ENCODE data around the gene SLC16A10. TPM values are rescaled to one million over a fixed set of nuclear protein-coding genes. Genes with fewer than 3 reads are reported as not detected.

The SLC16A10 gene
- total RNA-seq, 6 donors from 2014 or later: 8.7 to 94.4 (median 18.9) TPM

- Histone ChIP-seq H3K27me3 (no peaks in the 10 kb centered on the region), H3K4me1 (no peaks in the 10 kb centered on the region), H3K4me3 (no peak overlapping the region), H3K27ac (no peak overlapping the region), H3K36me3 (peaks cover 21 to 64% (median 36%) of the 10 kb centered on the region in 4 donors), H3K9me3 (peaks cover 16 to 23% (median 20%) of the 10 kb centered on the region in 4 donors)
- ATAC-seq (ENCODE audit: low FRiP score in 2 of 2): no peak
- DNase-seq: no peak
- 97 to 98% methylated on average over 3 of the region's 3 CpGs for WGBS, 2 donors
- TF ChIP-seq CTCF (IDR thresholded peaks at IDR 0.05) (no peak), POLR2A (IDR thresholded peaks at IDR 0.05) (no peak), EP300 (IDR thresholded peaks at IDR 0.05) (no peak)
Observed at GRCh38 chr6:111274593-111275217, 187.4 kb downstream of the SLC16A10 start.

- Histone ChIP-seq H3K36me3 (peaks cover 21 to 66% (median 33%) of the 10 kb centered on the region in 4 donors), H3K4me3 (no peak overlapping the region), H3K4me1 (no peaks in the 10 kb centered on the region), H3K27me3 (no peaks in the 10 kb centered on the region), H3K27ac (no peak overlapping the region), H3K9me3 (peaks cover 16 to 23% (median 20%) of the 10 kb centered on the region in 4 donors)
- ATAC-seq (ENCODE audit: low FRiP score in 2 of 2) (no peak), DNase-seq (no peak)
- WGBS, 2 donors: 92 to 100% methylated on average over 2 of the region's 2 CpGs
- TF ChIP-seq EP300 (IDR thresholded peaks at IDR 0.05): no peak
- TF ChIP-seq POLR2AphosphoS5 (IDR thresholded peaks at IDR 0.05): no peak
- TF ChIP-seq POLR2A (IDR thresholded peaks at IDR 0.05): no peak
Observed at GRCh38 chr6:111276335-111276734, 189.0 kb downstream of the SLC16A10 start.

GRCh38 chr6:111276736-111277135 is 189.4 kb downstream of the SLC16A10 start:
- peaks cover 16 to 23% (median 20%) of the 10 kb centered on the region in 4 donors for H3K9me3 ChIP-seq
- ATAC-seq (ENCODE audit: low FRiP score in 2 of 2): no peak
- H3K27me3 ChIP-seq: no peaks in the 10 kb centered on the region
- no peak for DNase-seq
- no peak overlapping the region for H3K4me3 ChIP-seq
- H3K36me3 ChIP-seq: peaks cover 21 to 66% (median 33%) of the 10 kb centered on the region in 4 donors
- H3K27ac ChIP-seq: no peak overlapping the region
- WGBS, 2 donors: 92% methylated on average over 3 of the region's 3 CpGs
- no peaks in the 10 kb centered on the region for H3K4me1 ChIP-seq
- TF ChIP-seq CTCF (IDR thresholded peaks at IDR 0.05) (no peak), POLR2AphosphoS5 (IDR thresholded peaks at IDR 0.05) (no peak), POLR2A (IDR thresholded peaks at IDR 0.05) (no peak), EP300 (IDR thresholded peaks at IDR 0.05) (no peak)

DNA sequence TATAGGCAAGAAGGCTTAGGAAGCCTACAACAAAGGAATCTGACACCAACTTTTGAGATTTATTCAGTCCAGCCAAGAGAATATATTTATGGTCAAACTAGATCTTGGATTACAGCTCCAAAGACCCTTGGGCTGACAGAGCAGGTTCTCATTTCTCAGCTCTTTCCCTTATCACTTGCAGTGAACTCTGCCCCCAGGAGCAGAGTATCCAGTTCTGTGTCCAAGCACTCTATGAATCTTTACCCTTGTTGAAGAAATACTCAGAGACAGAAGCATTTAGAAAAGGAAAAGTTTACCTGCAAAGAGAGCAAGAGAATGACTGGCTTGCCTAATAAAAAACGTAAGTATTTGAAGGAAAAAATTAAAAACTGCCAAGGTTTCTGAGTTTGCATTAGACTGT is 190.5 kb downstream of the SLC16A10 start:
- peaks cover 21 to 66% (median 33%) of the 10 kb centered on the region in 4 donors for H3K36me3 ChIP-seq
- H3K27ac ChIP-seq: no peak overlapping the region
- TF ChIP-seq POLR2AphosphoS5 (IDR thresholded peaks at IDR 0.05): no peak
- TF ChIP-seq CTCF (IDR thresholded peaks at IDR 0.05): no peak
- TF ChIP-seq POLR2A (IDR thresholded peaks at IDR 0.05): no peak
- TF ChIP-seq EP300 (IDR thresholded peaks at IDR 0.05): no peak

GRCh38 chr6:111278731-111279130 is 191.4 kb downstream of the SLC16A10 start:
- Histone ChIP-seq H3K9me3 (peaks cover 15 to 18% (median 17%) of the 10 kb centered on the region in 4 donors), H3K27ac (no peak overlapping the region), H3K36me3 (peaks cover 21 to 64% (median 29%) of the 10 kb centered on the region in 4 donors), H3K27me3 (no peaks in the 10 kb centered on the region), H3K4me3 (no peak overlapping the region), H3K4me1 (no peaks in the 10 kb centered on the region)
- TF ChIP-seq CTCF (IDR thresholded peaks at IDR 0.05): no peak
- no peak for TF ChIP-seq POLR2AphosphoS5 (IDR thresholded peaks at IDR 0.05)
- TF ChIP-seq POLR2A (IDR thresholded peaks at IDR 0.05): no peak
- 89 to 96% methylated on average over 2 of the region's 2 CpGs for WGBS, 2 donors
- no peak for DNase-seq
- no peak for ATAC-seq (ENCODE audit: low FRiP score in 2 of 2)

More for the DNA sequence above, 190.5 kb downstream of the SLC16A10 start:
- no peaks in the 10 kb centered on the region for H3K4me1 ChIP-seq
- peaks cover 16 to 23% (median 20%) of the 10 kb centered on the region in 4 donors for H3K9me3 ChIP-seq
- no peak overlapping the region for H3K4me3 ChIP-seq
- WGBS, 2 donors: 85 to 95% methylated on average over 1 of the region's 1 CpG
- H3K27me3 ChIP-seq: no peaks in the 10 kb centered on the region
- no peak for ATAC-seq (ENCODE audit: low FRiP score in 2 of 2)
- no peak for DNase-seq

Measured in upper lobe of left lung (tissue), 6 donors.